GM18868 (cell line): ENCODE results near the gene MKX.

Experiments
- ATAC-seq: cut with Tn5 transposase; IDR thresholded peaks from one replicate; pipeline ENCODE4 v1.9.1; 2021; ENCODE audit warnings: mild to moderate bottlenecking, moderate library complexity; ENCODE audit not compliant: unreplicated experiment

MKX gene

GRCh38 chr10:27745732-27746396 lies at the start of gene MKX:
MKX (minus strand) TSS chr10:27745819; CDS start chr10:27743415, 2,404 bp downstream.
- no peak for ATAC-seq

GRCh38 chr10:27794157-27794556 lies 48.5 kb upstream of the MKX start:
- no peak for ATAC-seq

- no peak for ATAC-seq
These were observed 46.6 kb upstream of the MKX start for GRCh38 chr10:27792216-27792615.

- ATAC-seq, result no peak
These were observed 38.7 kb upstream of the MKX start for GRCh38 chr10:27784272-27784671.

- ATAC-seq, result peak; percentile 68
These were observed 38.0 kb upstream of the MKX start for GRCh38 chr10:27783660-27784059.

- no peak for ATAC-seq
These were observed 33.9 kb upstream of the MKX start for GRCh38 chr10:27779462-27780015.

GRCh38 chr10:27774831-27775230 lies 29.2 kb upstream of the MKX start:
- no peak for ATAC-seq

- ATAC-seq, result no peak
These were observed 25.6 kb upstream of the MKX start for GRCh38 chr10:27771231-27771630.

- no peak for ATAC-seq
These were observed 24.6 kb upstream of the MKX start for GRCh38 chr10:27770181-27770580.

GRCh38 chr10:27760867-27761266 lies 15.2 kb upstream of the MKX start:
- no peak for ATAC-seq

- ATAC-seq, result no peak
These were observed 14.1 kb upstream of the MKX start for GRCh38 chr10:27759483-27760272.

GRCh38 chr10:27752673-27753237 lies 7.1 kb upstream of the MKX start:
- no peak for ATAC-seq

GRCh38 chr10:27748601-27749000 lies 3.0 kb upstream of the MKX start:
- ATAC-seq, result no peak

GRCh38 chr10:27747096-27747451 lies 1.5 kb upstream of the MKX start:
- no peak for ATAC-seq

- ATAC-seq, result no peak
These were observed 927 bp upstream of the MKX start for GRCh38 chr10:27746397-27747095.

GRCh38 chr10:27744802-27745731 lies 552 bp downstream of the MKX start:
- no peak for ATAC-seq

- no peak for ATAC-seq
These were observed 1.5 kb downstream of the MKX start for GRCh38 chr10:27743877-27744801.

GRCh38 chr10:27743012-27743876 lies 2.4 kb downstream of the MKX start:
- ATAC-seq, result no peak
